Heart right ventricle (tissue), 16 donors: ENCODE measurements around the gene APOA4. TPM values are rescaled to one million over a fixed set of nuclear protein-coding genes. Genes with fewer than 3 reads are reported as not detected.

Experiments
- ATAC-seq, 8 donors: fragments of 200-7000 bp; cut with Tn5 transposase; one replicate each; pipeline ENCODE4 v1.9.1; 2020; ENCODE audit warnings: mild to moderate bottlenecking in 8 of 8, moderate library complexity in 8 of 8, moderate number of reproducible peaks in 1 of 8
- DNase-seq, 2 donors: peaks; one replicate each; pipeline ENCODE4 v3.0.0-alpha.2; 2020
- H3K27ac ChIP-seq, 10 donors: fragments of 200-600 bp; sonication (generic) in 2 of 10; one replicate each; pipeline versions ENCODE4 v1.5.0 to v1.8.0; 2020 to 2022; ENCODE audit warnings: mild to moderate bottlenecking in 3 of 10
- H3K27me3 ChIP-seq, 7 donors: fragments of 200-600 bp; one replicate each; pipeline ENCODE4 v1.8.0; 2021 to 2022; ENCODE audit warnings: mild to moderate bottlenecking in 2 of 7
- H3K36me3 ChIP-seq, 9 donors: fragments of 200-600 bp; sonication (generic) in 1 of 9; one replicate each; pipeline versions ENCODE4 v1.5.0 to v1.8.0; 2020 to 2022; ENCODE audit warnings: mild to moderate bottlenecking in 2 of 9
- H3K4me1 ChIP-seq, 9 donors: fragments of 200-600 bp; sonication (generic) in 1 of 9; one replicate each; pipeline versions ENCODE4 v1.5.0 to v1.8.0; 2020 to 2022; ENCODE audit warnings: mild to moderate bottlenecking in 4 of 9
- H3K4me3 ChIP-seq, 10 donors: fragments of 200-600 bp; sonication (generic) in 2 of 10; one replicate each; pipeline versions ENCODE4 v1.5.0 to v1.8.0; 2020 to 2022; ENCODE audit warnings: mild to moderate bottlenecking in 7 of 10, moderate library complexity in 2 of 10
- H3K9me3 ChIP-seq, 11 donors: fragments of 200-600 bp in 10 of 11; sonication (generic) in 2 of 11; one replicate each; pipeline versions ENCODE4 v1.5.0 to v1.8.0; 2013 to 2022; ENCODE audit warnings: mild to moderate bottlenecking in 2 of 11, control low read depth in 1 of 11, moderate library complexity in 1 of 11
- WGBS, 2 donors: extraction: QIAGEN DNeasy Blood & Tissue Kit; methylation state at CpG; one replicate each; pipeline ENCODE4 v1.1.7; 2013; ENCODE audit warnings: inconsistent platforms in 1 of 2; 5-methylcytosine and 5-hydroxymethylcytosine counted together
- intact Hi-C, 10 donors: fragments of 100-400 bp; cut with DNase I; formaldehyde crosslinking; loops; one replicate each; pipeline versions ENCODE4 v1.11.1 to v1.14.2; 2022
- polyA plus RNA-seq, 2 donors: library from polyadenylated mRNA; stranded (reverse); fragments of 200-250 nt; gene quantifications; one replicate each; pipeline ENCODE4 v1.2.3, GENCODE V29; 2013
- total RNA-seq, 10 donors: library from RNA; stranded (reverse); fragmentation: NEBNext Ultra II Directional in 3 of 10; extraction: Animal tissue kit (Norgen Biotek cat#: 25700) in 3 of 10; gene quantifications; one replicate each; pipeline versions ENCODE4 v1.2.1 to v1.2.4, GENCODE V29; 2021 to 2023
- TF ChIP-seq, protein P1 (sequence below), 9 donors: fragments of 200-600 bp; sonication (generic) in 2 of 9; IDR thresholded peaks; one replicate each; pipeline versions ENCODE4 v1.5.0 to v1.8.0; 2021 to 2022; ENCODE audit warnings: antibody characterized with exemption in 9 of 9, mild to moderate bottlenecking in 5 of 9, moderate library complexity in 1 of 9
- donor health status: Arrhythmogenic right ventricular cardiomyopathy.
- donor health status: ischemic (EF 13 %, LVEDD 7.1; RV severe dilation, severe dysfunction).
- donor health status: healthy with polysubstance abuse.
- donor health status: DM: no; HTN: yes; CAD: no.
- donor health status: DM: no; HTN: no; CAD: no.
- donor health status: ischemic (EF 25% LVEDD 6.9; RV normal size, moderate dysfunction).
- donor health status: ischemic (EF 25% LVEDD 5.7; RV mildly dilated, moderate dysfunction).
- donor health status: healthy.
- donor health status: DM: yes; HTN: yes; CAD: no.
- donor health status: Ischemic cardiomyopathy.
- donor health status: ischemic (EF 35%, LVEDD 5.7; RV mildly dilated, moderate dysfunction).
- donor health status: nonischemic (EF 11% LVEDD 7.7; RV severe dilation, severe dysfunction).
- donor health status: DM: yes; HTN: yes; CAD: no.
- donor health status: PGD.
- donor health status: ischemic (EF 29% LVEDD 5.4; RV normal size, mild dysfunction).
- donor health status: nonischemic (EF 23%, LVEDD 6.1; RV moderate dilation, normal function).

APOA4 gene
- total and polyA plus RNA-seq, 12 donors = 0.26 to 0.75 (median 0.28) TPM; not detected in 9

DNA sequence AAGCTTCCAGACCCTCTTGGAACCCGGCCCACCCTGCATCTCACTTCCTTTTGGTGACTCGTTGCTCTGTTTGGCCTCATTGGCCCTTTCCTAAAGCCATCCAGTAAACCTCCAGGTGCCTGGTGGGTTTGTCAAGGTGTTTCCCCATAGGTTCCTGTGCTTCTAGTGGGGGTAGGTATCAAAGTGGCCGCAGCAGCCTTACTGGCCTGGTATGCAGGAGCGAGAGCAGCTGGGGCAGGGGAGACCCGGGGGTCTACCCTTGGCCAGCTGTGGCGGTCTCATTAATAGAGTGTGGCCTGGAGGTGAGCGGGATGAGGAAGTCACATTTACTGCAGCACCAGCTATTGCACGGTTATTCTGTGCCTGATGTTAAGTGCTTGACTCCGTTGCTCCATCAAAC, 4.1 kb downstream of the APOA4 start:
- TF ChIP-seq, protein P1, sequence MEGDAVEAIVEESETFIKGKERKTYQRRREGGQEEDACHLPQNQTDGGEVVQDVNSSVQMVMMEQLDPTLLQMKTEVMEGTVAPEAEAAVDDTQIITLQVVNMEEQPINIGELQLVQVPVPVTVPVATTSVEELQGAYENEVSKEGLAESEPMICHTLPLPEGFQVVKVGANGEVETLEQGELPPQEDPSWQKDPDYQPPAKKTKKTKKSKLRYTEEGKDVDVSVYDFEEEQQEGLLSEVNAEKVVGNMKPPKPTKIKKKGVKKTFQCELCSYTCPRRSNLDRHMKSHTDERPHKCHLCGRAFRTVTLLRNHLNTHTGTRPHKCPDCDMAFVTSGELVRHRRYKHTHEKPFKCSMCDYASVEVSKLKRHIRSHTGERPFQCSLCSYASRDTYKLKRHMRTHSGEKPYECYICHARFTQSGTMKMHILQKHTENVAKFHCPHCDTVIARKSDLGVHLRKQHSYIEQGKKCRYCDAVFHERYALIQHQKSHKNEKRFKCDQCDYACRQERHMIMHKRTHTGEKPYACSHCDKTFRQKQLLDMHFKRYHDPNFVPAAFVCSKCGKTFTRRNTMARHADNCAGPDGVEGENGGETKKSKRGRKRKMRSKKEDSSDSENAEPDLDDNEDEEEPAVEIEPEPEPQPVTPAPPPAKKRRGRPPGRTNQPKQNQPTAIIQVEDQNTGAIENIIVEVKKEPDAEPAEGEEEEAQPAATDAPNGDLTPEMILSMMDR (IDR thresholded peaks at IDR 0.05) = no peak
- H3K4me3 ChIP-seq = no peak overlapping the region
- H3K27ac ChIP-seq = no peak overlapping the region
- H3K9me3 ChIP-seq = no peaks in the 10 kb centered on the region
- DNase-seq (no peak), ATAC-seq (no peak)
- H3K36me3 ChIP-seq = no peaks in the 10 kb centered on the region
- WGBS, 2 donors = 89 to 90% methylated on average over 9 of the region's 9 CpGs
- H3K27me3 ChIP-seq = no peaks in the 10 kb centered on the region
- peaks cover 0 to 7% (median 0%) of the 10 kb centered on the region in 9 donors for H3K4me1 ChIP-seq
- intact Hi-C loops = no loop called here

DNA sequence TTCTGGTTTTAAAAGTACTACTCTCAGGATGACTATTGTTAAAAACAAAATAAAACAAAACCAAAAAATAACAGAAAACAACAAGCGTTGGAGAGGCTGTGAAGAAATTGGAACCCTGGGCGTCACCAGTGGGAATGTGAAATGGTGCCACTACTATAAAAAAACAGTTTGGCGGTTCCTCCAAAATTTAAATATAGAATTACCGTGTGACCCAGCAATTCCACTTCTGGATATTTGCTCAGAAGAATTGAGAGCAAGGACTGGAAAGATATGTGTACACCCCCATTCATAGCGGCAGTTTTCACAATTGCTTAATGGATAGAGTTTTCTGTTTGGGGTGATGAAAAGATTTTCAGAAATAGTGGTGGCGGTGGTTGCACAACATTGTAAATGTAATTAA, 8.6 kb downstream of the APOA4 start:
- H3K4me1 ChIP-seq = peaks cover 0 to 13% (median 0%) of the 10 kb centered on the region in 9 donors
- peak overlapping the region in 2 of 10 donors; percentile 14 to 53 for H3K27ac ChIP-seq
- WGBS, 2 donors = 61 to 77% methylated on average over 6 of the region's 6 CpGs
- TF ChIP-seq, protein P1 (IDR thresholded peaks at IDR 0.05) = no peak
- H3K36me3 ChIP-seq = no peaks in the 10 kb centered on the region
- no peaks in the 10 kb centered on the region for H3K27me3 ChIP-seq
- ATAC-seq (peak in 2 of 8 donors; percentile 35 to 69), DNase-seq (no peak)
- peaks cover 0 to 4% (median 0%) of the 10 kb centered on the region in 11 donors for H3K9me3 ChIP-seq
- H3K4me3 ChIP-seq = no peak overlapping the region
- intact Hi-C loops = no loop called here

- Histone ChIP-seq H3K9me3 (peaks cover 0 to 4% (median 0%) of the 10 kb centered on the region in 11 donors), H3K27ac (peak overlapping the region in 2 of 10 donors; percentile 14 to 53), H3K36me3 (no peaks in the 10 kb centered on the region), H3K27me3 (no peaks in the 10 kb centered on the region), H3K4me3 (no peak overlapping the region), H3K4me1 (peaks cover 0 to 13% (median 0%) of the 10 kb centered on the region in 9 donors)
- DNase-seq (no peak), ATAC-seq (peak in 6 of 8 donors; percentile 11 to 83 (median 48))
- TF ChIP-seq, protein P1 (IDR thresholded peaks at IDR 0.05) = no peak
- 35 to 44% methylated on average over 5 of the region's 5 CpGs for WGBS, 2 donors
- intact Hi-C loops = no loop called here
Observed at GRCh38 chr11:116813781-116814471, 9.2 kb downstream of the APOA4 start.

GRCh38 chr11:116813170-116813569, 9.9 kb downstream of the APOA4 start:
- Histone ChIP-seq H3K27ac (no peak overlapping the region), H3K4me1 (peaks cover 0 to 13% (median 0%) of the 10 kb centered on the region in 9 donors), H3K4me3 (no peak overlapping the region), H3K27me3 (no peaks in the 10 kb centered on the region), H3K9me3 (peaks cover 0 to 4% (median 0%) of the 10 kb centered on the region in 11 donors), H3K36me3 (no peaks in the 10 kb centered on the region)
- 95 to 96% methylated on average over 1 of the region's 1 CpG for WGBS, 2 donors
- TF ChIP-seq, protein P1 (IDR thresholded peaks at IDR 0.05) = no peak
- DNase-seq (no peak), ATAC-seq (no peak)
- intact Hi-C loops = no loop called here
